Lower leg skin (tissue), 3 donors: ENCODE data around the gene ZNF385C.

Experiments
- POLR2A ChIP-seq, 2 donors: fragments of 450-650 bp; IDR thresholded peaks; one replicate each; pipeline ENCODE4 v1.6.1; 2016 to 2017; ENCODE audit warnings: antibody characterized with exemption in 2 of 2, mild to moderate bottlenecking in 1 of 2, moderate library complexity in 1 of 2
- TF ChIP-seq, protein P1 (sequence below), 3 donors: fragments of 450-650 bp; IDR thresholded peaks; one replicate each; pipeline ENCODE4 v1.5.1; 2016; ENCODE audit warnings: antibody characterized with exemption in 3 of 3, mild to moderate bottlenecking in 3 of 3, moderate library complexity in 2 of 3

DNA sequence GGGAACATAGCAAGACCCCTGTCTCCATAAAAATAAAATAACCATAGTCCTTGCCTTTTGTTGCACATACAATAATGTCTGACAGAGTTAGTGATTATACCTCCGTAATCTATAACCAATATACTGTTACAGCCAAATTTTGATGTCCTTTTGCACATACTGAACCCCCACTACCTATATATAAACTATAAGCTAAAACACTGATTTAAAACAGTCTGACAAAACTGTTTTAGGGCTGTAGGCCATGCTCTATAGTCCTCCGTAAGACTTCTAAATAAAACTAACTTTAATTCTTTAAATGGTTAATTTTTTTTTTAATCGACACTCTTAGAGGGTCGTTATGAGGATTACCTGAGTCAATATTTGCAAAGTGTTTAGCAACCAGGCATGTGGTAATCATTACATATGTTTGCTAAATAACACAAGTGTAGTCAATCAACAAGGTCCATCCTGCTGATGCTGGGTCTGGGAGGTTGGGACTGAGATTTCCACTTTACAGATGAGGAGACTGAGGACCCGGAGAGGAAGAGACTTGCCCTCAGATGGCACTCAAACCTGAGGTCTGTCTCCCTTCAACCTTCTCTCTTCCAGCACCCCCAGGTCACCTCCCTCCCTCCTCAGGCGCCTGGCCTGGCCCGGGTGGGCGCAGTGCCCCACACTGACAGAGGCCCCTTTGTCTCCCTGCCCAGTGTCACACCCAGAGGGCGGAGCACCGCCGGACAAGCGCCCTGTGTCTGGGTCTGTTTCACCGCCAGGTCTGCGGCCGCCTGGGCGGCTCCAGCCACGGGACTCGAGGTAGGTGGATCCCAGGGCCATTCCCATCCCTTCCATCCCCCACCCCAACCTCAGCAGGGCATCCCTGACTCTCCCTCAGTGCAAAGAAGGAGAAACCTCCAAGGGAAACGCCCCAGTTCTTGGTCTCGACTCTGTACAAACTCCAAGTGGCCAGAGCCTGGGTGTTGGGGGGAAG lies 10.3 kb downstream of the ZNF385C start:
- TF ChIP-seq POLR2A (IDR thresholded peaks at IDR 0.05): no peak
- TF ChIP-seq, protein P1, sequence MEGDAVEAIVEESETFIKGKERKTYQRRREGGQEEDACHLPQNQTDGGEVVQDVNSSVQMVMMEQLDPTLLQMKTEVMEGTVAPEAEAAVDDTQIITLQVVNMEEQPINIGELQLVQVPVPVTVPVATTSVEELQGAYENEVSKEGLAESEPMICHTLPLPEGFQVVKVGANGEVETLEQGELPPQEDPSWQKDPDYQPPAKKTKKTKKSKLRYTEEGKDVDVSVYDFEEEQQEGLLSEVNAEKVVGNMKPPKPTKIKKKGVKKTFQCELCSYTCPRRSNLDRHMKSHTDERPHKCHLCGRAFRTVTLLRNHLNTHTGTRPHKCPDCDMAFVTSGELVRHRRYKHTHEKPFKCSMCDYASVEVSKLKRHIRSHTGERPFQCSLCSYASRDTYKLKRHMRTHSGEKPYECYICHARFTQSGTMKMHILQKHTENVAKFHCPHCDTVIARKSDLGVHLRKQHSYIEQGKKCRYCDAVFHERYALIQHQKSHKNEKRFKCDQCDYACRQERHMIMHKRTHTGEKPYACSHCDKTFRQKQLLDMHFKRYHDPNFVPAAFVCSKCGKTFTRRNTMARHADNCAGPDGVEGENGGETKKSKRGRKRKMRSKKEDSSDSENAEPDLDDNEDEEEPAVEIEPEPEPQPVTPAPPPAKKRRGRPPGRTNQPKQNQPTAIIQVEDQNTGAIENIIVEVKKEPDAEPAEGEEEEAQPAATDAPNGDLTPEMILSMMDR (IDR thresholded peaks at IDR 0.05): no peak
